Stomach (tissue), 4 donors: ENCODE results near the gene HSPA4L.

ENCODE experiments used
- POLR2AphosphoS5 ChIP-seq, 3 donors: sonication (generic); formaldehyde crosslinking; IDR thresholded peaks; one replicate each; pipeline ENCODE4 v1.6.1; 2016; ENCODE audit warnings: antibody characterized with exemption in 3 of 3
- TF ChIP-seq, protein P1 (sequence below), 7 experiments: fragments of 450-650 bp in 4 of 7; fragments of 200-600 bp in 3 of 7; sonication (generic) in 3 of 7; IDR thresholded peaks; one replicate each; pipeline ENCODE4 v1.5.1; 2016 to 2019; ENCODE audit warnings: antibody characterized with exemption in 7 of 7, control low read depth in 2 of 7, mild to moderate bottlenecking in 1 of 7

DNA sequence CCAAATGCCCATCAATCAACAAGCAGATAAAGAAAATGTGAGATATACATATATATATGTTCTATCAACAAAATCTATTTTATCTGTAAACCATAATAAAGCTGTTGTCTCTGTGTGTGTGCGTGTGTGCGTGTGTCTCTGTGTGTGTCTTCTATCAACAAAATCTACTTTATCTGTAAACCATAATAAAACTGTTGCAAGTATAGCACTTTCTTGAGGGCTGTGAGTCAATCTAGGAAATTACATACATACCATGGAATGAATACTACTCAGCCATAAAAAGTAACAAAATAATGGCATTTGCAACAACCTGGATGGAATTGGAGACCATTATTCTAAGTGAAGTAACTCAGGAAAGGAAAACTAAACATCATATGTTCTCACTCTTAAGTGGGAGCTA, 86.1 kb downstream of the HSPA4L start:
- TF ChIP-seq, protein P1, sequence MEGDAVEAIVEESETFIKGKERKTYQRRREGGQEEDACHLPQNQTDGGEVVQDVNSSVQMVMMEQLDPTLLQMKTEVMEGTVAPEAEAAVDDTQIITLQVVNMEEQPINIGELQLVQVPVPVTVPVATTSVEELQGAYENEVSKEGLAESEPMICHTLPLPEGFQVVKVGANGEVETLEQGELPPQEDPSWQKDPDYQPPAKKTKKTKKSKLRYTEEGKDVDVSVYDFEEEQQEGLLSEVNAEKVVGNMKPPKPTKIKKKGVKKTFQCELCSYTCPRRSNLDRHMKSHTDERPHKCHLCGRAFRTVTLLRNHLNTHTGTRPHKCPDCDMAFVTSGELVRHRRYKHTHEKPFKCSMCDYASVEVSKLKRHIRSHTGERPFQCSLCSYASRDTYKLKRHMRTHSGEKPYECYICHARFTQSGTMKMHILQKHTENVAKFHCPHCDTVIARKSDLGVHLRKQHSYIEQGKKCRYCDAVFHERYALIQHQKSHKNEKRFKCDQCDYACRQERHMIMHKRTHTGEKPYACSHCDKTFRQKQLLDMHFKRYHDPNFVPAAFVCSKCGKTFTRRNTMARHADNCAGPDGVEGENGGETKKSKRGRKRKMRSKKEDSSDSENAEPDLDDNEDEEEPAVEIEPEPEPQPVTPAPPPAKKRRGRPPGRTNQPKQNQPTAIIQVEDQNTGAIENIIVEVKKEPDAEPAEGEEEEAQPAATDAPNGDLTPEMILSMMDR (IDR thresholded peaks at IDR 0.05), result no peak
- no peak for TF ChIP-seq POLR2AphosphoS5 (IDR thresholded peaks at IDR 0.05)
